GM12874 (cell line): ENCODE measurements around the gene UHMK1.

ENCODE experiments used
- TF ChIP-seq, protein P1 (sequence below): IDR thresholded peaks from 2 replicates; pipeline ENCODE4 v1.5.1; 2011; ENCODE audit warnings: low read depth, mild to moderate bottlenecking, control low read depth, low read length, moderate library complexity; ENCODE audit not compliant: insufficient read depth

Gene UHMK1

DNA sequence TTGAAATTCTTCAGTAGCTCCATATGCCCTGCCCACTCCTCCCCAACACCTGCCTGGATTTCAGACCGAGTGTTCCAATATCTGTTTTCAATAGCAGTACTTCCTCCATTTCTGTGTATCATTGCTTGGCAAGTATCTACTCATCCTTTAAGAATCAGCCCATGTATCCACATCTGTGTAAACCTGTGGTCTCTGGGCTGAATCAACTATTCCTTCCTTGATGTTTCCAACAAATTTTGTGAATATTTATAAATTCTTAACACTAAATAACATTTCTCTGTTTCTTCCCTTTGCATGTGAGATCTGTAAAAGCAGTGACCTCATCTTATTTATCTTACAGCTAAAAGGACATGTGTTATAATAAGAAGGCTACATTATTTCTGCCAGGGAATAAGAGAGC lies 37.9 kb downstream of the UHMK1 start:
- TF ChIP-seq, protein P1, sequence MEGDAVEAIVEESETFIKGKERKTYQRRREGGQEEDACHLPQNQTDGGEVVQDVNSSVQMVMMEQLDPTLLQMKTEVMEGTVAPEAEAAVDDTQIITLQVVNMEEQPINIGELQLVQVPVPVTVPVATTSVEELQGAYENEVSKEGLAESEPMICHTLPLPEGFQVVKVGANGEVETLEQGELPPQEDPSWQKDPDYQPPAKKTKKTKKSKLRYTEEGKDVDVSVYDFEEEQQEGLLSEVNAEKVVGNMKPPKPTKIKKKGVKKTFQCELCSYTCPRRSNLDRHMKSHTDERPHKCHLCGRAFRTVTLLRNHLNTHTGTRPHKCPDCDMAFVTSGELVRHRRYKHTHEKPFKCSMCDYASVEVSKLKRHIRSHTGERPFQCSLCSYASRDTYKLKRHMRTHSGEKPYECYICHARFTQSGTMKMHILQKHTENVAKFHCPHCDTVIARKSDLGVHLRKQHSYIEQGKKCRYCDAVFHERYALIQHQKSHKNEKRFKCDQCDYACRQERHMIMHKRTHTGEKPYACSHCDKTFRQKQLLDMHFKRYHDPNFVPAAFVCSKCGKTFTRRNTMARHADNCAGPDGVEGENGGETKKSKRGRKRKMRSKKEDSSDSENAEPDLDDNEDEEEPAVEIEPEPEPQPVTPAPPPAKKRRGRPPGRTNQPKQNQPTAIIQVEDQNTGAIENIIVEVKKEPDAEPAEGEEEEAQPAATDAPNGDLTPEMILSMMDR: no peak

DNA sequence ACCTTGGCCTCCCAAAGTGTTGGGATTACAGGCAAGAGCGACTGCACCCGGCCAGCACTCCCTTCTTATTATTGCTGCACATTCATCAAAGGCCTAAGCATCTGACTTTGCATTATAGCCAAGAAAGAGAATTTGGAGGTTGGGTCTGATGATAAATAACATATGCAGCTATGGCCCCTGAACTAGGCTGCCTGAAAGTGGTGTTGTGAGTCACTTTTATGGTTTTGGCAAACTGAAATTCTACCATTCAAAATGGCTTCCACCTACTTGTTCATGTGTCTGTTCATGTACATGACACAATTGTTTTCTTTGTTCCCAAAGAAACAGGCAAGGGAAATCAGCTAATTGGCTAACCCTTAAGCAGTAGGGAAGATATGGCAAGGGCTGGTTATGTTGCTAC lies 38.9 kb downstream of the UHMK1 start:
- TF ChIP-seq, protein P1: no peak

DNA sequence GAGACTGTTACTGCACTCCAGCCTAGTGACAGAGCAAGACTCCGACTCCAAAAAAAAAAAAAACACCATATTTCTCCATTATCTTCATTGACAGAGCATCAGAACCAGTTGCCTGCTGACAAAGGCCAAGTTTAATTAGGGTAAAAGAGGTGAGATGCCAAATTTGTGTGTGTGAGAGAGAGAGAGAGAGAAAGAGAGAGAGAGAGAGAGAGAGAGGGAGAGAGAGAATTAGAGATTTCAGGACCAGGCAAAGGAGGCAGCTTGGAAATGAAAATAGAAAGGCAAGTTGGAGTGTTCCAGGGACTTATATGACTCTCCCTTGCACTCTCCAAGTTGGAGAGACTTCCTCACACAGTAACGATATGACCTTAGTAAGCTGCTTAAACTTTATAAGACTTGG lies 39.6 kb downstream of the UHMK1 start:
- TF ChIP-seq, protein P1: no peak

DNA sequence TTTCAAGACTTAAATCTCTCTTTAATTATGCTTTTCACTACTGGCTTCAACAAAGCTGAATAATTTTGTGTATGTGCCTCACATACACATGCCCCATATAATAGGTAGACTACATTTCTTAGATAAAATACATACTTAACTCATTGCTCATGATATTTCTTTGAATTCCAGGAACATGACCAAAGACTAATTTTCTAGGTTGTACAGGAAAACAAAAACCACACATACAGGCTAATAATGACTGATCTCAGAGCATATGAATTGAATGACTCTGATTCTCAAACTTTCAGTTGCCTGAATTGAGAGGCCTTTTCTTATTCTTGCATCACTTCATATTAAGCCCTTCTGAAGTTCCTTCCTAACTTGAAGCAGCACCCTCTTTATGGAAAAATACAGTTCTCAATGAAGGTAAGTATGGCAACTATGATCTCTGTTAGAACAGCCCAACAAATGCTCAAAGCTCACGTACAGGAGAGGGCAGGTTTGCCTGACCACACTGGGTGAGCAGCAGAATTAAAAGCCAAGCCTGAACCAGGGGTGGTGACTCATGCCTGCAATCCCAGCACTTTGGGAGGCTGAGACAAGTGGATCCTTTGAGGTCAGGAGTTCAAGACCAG lies 41.3 kb downstream of the UHMK1 start:
- TF ChIP-seq, protein P1: no peak

DNA sequence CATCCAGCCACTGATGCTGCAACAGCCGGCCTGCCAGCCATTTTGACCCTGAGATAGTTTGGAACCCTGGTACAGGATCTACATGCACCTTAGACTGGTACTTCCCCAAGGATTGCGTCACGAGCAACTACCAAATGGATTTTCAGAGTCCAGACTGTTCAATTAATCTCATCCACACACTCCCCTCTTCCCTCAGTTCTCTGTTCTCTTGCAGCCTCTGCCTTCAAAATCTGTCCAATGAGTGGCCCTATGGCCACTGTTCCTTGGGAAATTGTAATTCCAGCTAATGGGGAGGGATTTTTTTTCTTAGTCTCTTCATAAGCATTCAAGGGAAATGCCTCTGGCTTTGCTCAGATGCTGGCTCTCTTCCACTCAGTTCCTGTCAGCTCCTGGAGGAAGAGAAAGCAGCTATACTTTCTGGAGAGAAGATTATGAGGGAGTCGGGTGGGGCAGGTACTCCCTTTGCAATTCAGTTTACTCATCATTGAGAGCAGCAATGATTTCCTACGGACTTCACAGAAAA lies 44.1 kb downstream of the UHMK1 start:
- TF ChIP-seq, protein P1: no peak

DNA sequence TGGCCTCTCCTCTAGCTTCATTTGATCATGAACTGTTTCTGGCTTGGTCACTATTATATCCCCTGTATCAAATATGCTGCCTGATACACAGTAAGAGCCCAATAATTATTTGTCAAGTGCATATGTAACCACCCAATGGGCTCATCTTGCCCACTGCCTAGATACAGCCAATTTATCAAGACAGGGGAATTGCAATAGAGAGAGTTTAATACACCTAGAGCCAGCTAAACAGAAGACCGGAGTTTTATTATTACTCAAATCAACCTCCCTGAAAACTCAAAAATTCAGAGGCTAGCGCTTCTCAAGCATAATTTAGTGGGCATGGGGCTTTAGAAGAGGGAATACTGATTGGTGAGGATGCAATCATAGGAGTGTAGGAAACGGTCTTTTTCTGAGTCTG lies 45.6 kb downstream of the UHMK1 start:
- TF ChIP-seq, protein P1: no peak

DNA sequence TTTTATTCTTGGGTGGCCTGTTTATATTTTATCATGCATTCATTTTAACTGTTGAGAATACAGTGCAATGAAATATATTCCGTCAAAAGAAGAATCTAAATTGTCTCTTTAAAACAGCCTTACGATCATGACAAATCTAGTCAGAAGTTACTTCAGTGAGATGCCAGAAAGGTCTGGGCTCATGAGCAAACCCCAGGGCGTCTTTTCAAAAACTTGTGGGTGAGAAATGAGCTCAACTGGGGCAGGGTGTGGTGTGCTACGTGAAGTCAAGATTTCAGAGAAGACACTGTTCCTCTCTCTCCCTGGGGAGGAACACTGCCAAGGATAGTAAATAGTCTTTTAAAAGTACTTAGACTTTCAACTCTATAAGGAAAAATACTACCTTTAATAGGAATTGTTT lies 50.6 kb downstream of the UHMK1 start:
- TF ChIP-seq, protein P1: no peak

DNA sequence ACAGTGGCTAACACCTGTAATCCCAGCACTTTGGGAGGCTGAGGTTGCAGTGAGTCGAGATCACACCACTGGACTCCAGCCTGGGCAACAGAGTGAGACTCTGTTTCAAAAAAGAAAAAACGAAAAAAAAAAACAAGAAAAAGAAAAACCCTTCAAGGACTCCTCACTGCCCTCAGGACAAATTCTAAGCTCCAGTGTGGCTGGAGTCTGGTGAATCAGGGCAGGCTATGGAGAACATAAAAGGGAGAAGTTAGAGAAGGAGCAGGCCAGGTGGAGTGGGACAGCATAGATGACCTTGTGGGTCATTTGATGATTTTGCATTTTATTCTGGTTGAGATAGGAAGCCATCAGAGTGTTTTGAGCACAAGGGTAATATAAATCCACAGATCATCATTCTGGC lies 51.4 kb downstream of the UHMK1 start:
- TF ChIP-seq, protein P1: no peak
